Measurements from ENCODE around the gene EIF3A.
"Not testable (repeated sequence)": the region's sequence is repeated elsewhere in the genome, so short reads cannot be mapped to it uniquely, and the experiment has no call there.

EIF3A gene

GRCh38 chr10:119080521-119081259 lies at the start of gene EIF3A:
TSS of gene EIF3A (minus strand) at chr10:119080817. CDS start at chr10:119080676, 141 bp downstream.
- H3K4me1 Mint-ChIP-seq, result peaks cover 56% of the 10 kb centered on the region
- H3K9me3 Mint-ChIP-seq, result no peaks in the 10 kb centered on the region
- H3K36me3 Mint-ChIP-seq, result peaks cover 31% of the 10 kb centered on the region
- peak within 1 kb of the TSS; percentile 94 for H3K27ac Mint-ChIP-seq
- peak; percentile 93 for DNase-seq
- CTCF ChIA-PET, result no interaction called here
- H3K27me3 Mint-ChIP-seq, result no peaks in the 10 kb centered on the region
- H3K4me3 Mint-ChIP-seq, result peak within 1 kb of the TSS; percentile 100

DNA sequence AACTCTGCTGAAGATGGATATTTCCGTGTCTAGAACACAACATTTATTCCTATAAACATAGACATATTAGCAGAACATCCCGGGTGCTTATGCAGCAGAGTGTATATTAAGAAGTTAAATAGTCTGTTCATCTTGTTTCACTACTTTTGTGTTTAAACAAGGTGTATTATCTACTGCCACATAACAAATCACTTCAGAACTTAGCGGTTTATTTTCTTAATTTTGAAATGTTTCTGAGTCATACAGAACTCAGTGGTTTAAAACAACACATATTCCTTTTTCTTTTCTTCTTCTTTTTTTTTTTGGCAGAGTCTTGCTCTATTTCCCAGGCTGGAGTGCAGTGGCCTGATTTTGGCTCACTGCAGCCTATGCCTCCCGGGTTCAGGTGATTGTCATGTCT lies 49.1 kb upstream of the EIF3A start:
- DNase-seq, result no peak
- Mint-ChIP-seq H3K9me3 (no peaks in the 10 kb centered on the region), H3K36me3 (peaks cover 67% of the 10 kb centered on the region), H3K4me1 (peaks cover 53% of the 10 kb centered on the region), H3K27ac (peak overlapping the region; percentile 55), H3K4me3 (no peak overlapping the region), H3K27me3 (no peaks in the 10 kb centered on the region)
- CTCF ChIA-PET, result no interaction called here

DNA sequence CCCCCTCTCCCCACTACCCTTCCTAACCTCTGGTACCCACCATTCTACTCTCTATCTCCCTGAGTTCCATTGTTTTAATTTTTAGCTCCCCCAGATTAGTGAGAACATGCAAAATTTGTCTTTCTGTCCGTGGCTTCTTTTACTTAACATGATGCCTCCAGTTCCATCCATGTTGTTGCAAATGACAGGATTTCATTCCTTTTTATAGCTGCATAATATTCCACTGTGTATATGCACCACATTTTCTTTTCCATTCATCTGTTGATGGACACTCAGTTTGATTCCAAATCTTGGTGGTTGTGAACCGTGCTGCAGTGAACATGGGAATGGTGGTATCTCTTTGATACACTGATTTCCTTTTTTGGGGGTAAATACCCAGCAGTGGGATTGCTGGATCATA lies 45.3 kb upstream of the EIF3A start:
- H3K36me3 Mint-ChIP-seq, result peaks cover 58% of the 10 kb centered on the region
- no peak overlapping the region for H3K27ac Mint-ChIP-seq
- no peak for DNase-seq
- H3K9me3 Mint-ChIP-seq, result no peaks in the 10 kb centered on the region
- peaks cover 17% of the 10 kb centered on the region for H3K4me1 Mint-ChIP-seq
- CTCF ChIA-PET, result no interaction called here
- H3K27me3 Mint-ChIP-seq, result no peaks in the 10 kb centered on the region
- H3K4me3 Mint-ChIP-seq, result no peak overlapping the region

- Mint-ChIP-seq H3K4me1 (peaks cover 11% of the 10 kb centered on the region), H3K27me3 (no peaks in the 10 kb centered on the region), H3K4me3 (no peak overlapping the region), H3K27ac (peak overlapping the region; percentile 33), H3K36me3 (peaks cover 46% of the 10 kb centered on the region), H3K9me3 (no peaks in the 10 kb centered on the region)
- CTCF ChIA-PET, result interaction anchor here (1.0 kb wide), 1 partner anchor 10 kb away, joined by 5 read pairs; no protein-coding TSS in a partner anchor
- no peak for DNase-seq
Measured at GRCh38 chr10:119120875-119121274, 40.3 kb upstream of the EIF3A start.

DNA sequence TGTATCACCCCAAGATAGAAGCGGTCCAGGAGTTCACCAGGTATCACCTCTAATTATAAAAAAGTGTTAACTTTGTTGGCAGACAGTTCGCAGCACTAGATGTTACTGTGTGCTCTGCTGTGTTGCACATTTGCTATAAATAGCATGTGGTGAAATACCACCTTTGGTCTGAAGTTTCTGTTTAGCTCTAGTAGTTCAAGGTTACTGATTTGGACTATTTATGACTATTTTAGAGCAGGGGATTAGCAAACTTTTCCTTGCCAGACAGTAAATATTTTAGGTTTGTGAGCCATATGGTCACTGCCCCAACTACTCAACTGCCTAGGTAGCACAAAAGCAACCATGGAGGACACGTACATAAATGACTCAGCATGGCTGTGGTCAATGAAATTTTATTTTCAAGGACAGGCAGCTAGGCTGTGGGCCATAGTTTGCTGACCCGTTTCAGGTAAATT lies 39.8 kb upstream of the EIF3A start:
- CTCF ChIA-PET, result interaction anchor here (1.0 kb wide), 1 partner anchor 11 kb away, joined by 5 read pairs; no protein-coding TSS in a partner anchor
- H3K4me3 Mint-ChIP-seq, result no peak overlapping the region
- no peak for DNase-seq
- peak overlapping the region; percentile 49 for H3K27ac Mint-ChIP-seq
- no peaks in the 10 kb centered on the region for H3K9me3 Mint-ChIP-seq
- H3K27me3 Mint-ChIP-seq, result no peaks in the 10 kb centered on the region
- H3K36me3 Mint-ChIP-seq, result peaks cover 45% of the 10 kb centered on the region
- peaks cover 11% of the 10 kb centered on the region for H3K4me1 Mint-ChIP-seq

DNA sequence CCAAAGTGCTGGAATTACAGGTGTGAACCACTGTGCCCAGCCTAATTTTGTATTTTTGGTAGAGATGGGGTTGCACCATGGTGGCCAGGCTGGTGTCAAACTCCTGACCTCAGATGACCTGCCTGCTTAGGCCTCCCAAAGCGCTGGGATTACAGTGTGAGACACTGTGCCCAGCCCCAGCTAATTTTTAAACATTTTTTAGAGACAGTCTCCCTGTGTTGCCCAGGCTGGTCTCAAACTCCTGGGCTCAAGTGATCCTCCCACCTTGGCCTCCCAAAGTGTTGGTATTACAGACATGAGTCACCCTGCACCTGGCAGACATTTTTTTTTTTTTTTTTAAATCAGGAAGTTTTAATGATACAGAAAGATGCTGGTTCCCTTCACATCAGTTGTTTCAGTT lies 38.8 kb upstream of the EIF3A start:
- Mint-ChIP-seq H3K27me3 (no peaks in the 10 kb centered on the region), H3K27ac (no peak overlapping the region), H3K4me3 (no peak overlapping the region), H3K4me1 (peaks cover 14% of the 10 kb centered on the region), H3K9me3 (no peaks in the 10 kb centered on the region), H3K36me3 (peaks cover 50% of the 10 kb centered on the region)
- no peak for DNase-seq
- CTCF ChIA-PET, result no interaction called here

- CTCF ChIA-PET, result no interaction called here
- no peak for DNase-seq
- H3K27me3 Mint-ChIP-seq, result no peaks in the 10 kb centered on the region
- peaks cover 23% of the 10 kb centered on the region for H3K4me1 Mint-ChIP-seq
- peaks cover 60% of the 10 kb centered on the region for H3K36me3 Mint-ChIP-seq
- H3K4me3 Mint-ChIP-seq, result no peak overlapping the region
- no peaks in the 10 kb centered on the region for H3K9me3 Mint-ChIP-seq
- no peak overlapping the region for H3K27ac Mint-ChIP-seq
Measured at GRCh38 chr10:119118231-119118630, 37.6 kb upstream of the EIF3A start.

GRCh38 chr10:119116326-119116951 lies 35.8 kb upstream of the EIF3A start:
- H3K36me3 Mint-ChIP-seq, result peaks cover 51% of the 10 kb centered on the region
- H3K4me1 Mint-ChIP-seq, result peaks cover 23% of the 10 kb centered on the region
- no peak overlapping the region for H3K27ac Mint-ChIP-seq
- no peaks in the 10 kb centered on the region for H3K9me3 Mint-ChIP-seq
- H3K4me3 Mint-ChIP-seq, result no peak overlapping the region
- no peaks in the 10 kb centered on the region for H3K27me3 Mint-ChIP-seq
- CTCF ChIA-PET, result no interaction called here
- no peak for DNase-seq

DNA sequence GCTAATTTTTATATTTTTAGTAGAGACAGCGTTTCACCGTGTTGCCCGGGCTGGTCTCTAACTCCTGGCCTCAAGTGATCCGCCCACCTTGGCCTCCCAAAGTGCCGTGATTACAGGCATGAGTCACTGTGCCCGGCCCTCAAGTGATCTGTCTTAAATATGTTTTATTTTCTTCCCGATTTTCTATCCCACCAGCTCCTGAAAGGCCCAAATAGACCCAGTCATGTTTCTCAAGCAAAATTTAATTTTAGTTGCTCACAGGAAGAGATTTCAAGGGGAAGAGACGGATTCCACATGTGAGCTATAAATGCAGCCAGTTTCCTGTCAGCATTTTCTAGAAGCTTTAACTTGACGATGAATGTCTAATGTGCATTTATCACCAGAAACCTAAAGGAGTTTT lies 35.3 kb upstream of the EIF3A start:
- H3K4me3 Mint-ChIP-seq, result no peak overlapping the region
- H3K27me3 Mint-ChIP-seq, result no peaks in the 10 kb centered on the region
- DNase-seq, result no peak
- peaks cover 50% of the 10 kb centered on the region for H3K36me3 Mint-ChIP-seq
- no peak overlapping the region for H3K27ac Mint-ChIP-seq
- CTCF ChIA-PET, result no interaction called here
- H3K9me3 Mint-ChIP-seq, result no peaks in the 10 kb centered on the region
- H3K4me1 Mint-ChIP-seq, result peaks cover 23% of the 10 kb centered on the region

- Mint-ChIP-seq H3K4me1 (peaks cover 12% of the 10 kb centered on the region), H3K36me3 (peaks cover 47% of the 10 kb centered on the region), H3K27me3 (no peaks in the 10 kb centered on the region), H3K9me3 (no peaks in the 10 kb centered on the region), H3K27ac (peak overlapping the region; percentile 67), H3K4me3 (no peak overlapping the region)
- no peak for DNase-seq
- CTCF ChIA-PET, result interaction anchor here (0.7 kb wide), 1 partner anchor 17 kb away, joined by 3 read pairs; no protein-coding TSS in a partner anchor
Measured at GRCh38 chr10:119113751-119114732, 33.4 kb upstream of the EIF3A start.

DNA sequence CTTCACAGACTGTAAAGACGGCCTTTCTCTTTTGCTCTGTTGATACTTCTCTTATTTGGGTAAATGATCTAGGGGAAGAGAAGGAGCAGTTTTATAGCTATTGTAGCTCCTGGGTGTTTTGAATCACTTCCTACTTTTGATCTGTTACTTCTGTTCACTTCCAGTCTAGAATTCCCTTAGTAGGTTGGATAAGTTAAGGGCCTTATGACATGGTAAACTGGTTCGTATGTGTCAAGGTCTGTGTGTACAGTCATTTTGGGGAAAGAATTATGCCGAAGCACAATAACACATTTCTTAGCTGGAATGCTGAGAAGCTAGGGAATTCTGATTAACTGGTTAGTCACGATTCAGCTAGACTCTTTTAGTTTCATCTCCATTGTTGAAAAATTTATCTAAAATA lies 31.4 kb upstream of the EIF3A start:
- Mint-ChIP-seq H3K27ac (no peak overlapping the region), H3K27me3 (no peaks in the 10 kb centered on the region), H3K36me3 (peaks cover 46% of the 10 kb centered on the region), H3K4me3 (no peak overlapping the region), H3K4me1 (peaks cover 18% of the 10 kb centered on the region), H3K9me3 (no peaks in the 10 kb centered on the region)
- CTCF ChIA-PET, result no interaction called here
- no peak for DNase-seq

GRCh38 chr10:119107771-119108170 lies 27.2 kb upstream of the EIF3A start:
- H3K9me3 Mint-ChIP-seq, DNase-seq, CTCF ChIA-PET, H3K4me3 Mint-ChIP-seq, H3K27me3 Mint-ChIP-seq: not testable (repeated sequence)
- H3K36me3 Mint-ChIP-seq, result peaks cover 24% of the 10 kb centered on the region
- peak overlapping the region; percentile 19 for H3K27ac Mint-ChIP-seq
- H3K4me1 Mint-ChIP-seq, result peaks cover 27% of the 10 kb centered on the region

DNA sequence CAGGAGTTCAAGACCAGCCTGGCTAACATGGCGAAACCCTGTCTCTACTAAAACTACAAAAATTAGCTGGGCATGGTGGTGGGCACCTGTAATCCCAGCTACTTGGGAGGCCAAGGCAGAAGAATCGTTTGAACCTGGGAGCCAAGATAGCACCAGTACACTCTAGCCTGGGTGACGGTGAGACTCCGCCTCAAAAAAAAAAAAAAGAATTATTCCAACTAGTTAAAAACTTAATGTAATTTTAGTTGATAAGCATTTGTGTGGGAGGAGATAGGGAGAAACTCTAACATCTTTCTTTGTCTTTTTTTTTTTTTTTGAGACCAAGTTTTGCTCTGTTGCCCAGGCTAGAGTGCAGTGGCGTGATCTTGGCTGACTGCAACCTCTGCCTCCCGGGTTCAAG lies 26.5 kb upstream of the EIF3A start:
- CTCF ChIA-PET, H3K27me3 Mint-ChIP-seq, H3K9me3 Mint-ChIP-seq, H3K27ac Mint-ChIP-seq, H3K4me3 Mint-ChIP-seq, DNase-seq: not testable (repeated sequence)
- Mint-ChIP-seq H3K36me3 (peaks cover 23% of the 10 kb centered on the region), H3K4me1 (peaks cover 31% of the 10 kb centered on the region)

DNA sequence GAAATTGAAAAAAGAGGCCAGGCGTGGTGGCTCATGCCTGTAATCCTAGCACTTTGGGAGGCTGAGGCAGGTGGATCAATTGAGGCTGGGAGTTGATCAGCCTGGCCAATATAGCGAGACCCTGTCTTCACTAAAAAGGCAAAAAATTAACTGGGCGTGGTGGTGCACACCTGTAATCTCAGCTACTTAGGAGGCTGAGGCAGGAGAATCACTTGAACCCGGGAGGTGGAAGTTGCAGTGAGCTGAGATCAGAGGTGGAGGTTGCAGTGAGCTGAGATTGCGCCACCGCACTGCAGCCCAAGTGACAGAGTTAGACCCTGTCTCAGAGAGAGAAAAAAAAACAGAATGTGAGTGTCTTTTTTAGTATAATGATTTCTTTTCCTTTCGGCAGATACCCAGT lies 25.3 kb upstream of the EIF3A start:
- DNase-seq, H3K9me3 Mint-ChIP-seq, CTCF ChIA-PET, H3K27ac Mint-ChIP-seq: not testable (repeated sequence)
- H3K36me3 Mint-ChIP-seq, result peaks cover 17% of the 10 kb centered on the region
- H3K4me1 Mint-ChIP-seq, result peaks cover 36% of the 10 kb centered on the region
- peaks cover 19% of the 10 kb centered on the region for H3K27me3 Mint-ChIP-seq
- peak overlapping the region; percentile 78 for H3K4me3 Mint-ChIP-seq
